ENCODE results near the gene P4HB. TPM values are rescaled to one million over a fixed set of nuclear protein-coding genes. Genes with fewer than 3 reads are reported as not detected.

Gene P4HB
- total RNA-seq = 1,000 to 10,000 TPM; 1,057 to 2,130 (median 1,556) TPM
- polyA plus RNA-seq = 1,000 to 10,000 TPM in 1 of 2 donors, 100 to 1,000 TPM in 1; 876 to 1,399 TPM

GRCh38 chr17:81859906-81860755, at the start of gene P4HB:
Gene P4HB, minus strand, starts transcription at chr17:81860535. Its CDS starts 64 bp downstream, at chr17:81860471.
- Histone ChIP-seq H3K9me3 (no peaks in the 10 kb centered on the region), H3K4me1 (peaks cover 6 to 42% (median 21%) of the 10 kb centered on the region in 3 donors), H3K27ac (peak within 1 kb of the TSS; percentile 95 to 98 (median 96)), H3K27me3 (no peaks in the 10 kb centered on the region), H3K4me3 (peak within 1 kb of the TSS; percentile 90 to 99 (median 98)), H3K36me3 (peaks cover 0 to 19% (median 15%) of the 10 kb centered on the region in 3 donors)
- intact Hi-C loops (cut with DNase I) = no loop called here
- FAIRE-seq = no peak
- DNase-seq = peak in 5 of 6 donors; percentile 35 to 99 (median 96)
- ATAC-seq = peak in 2 of 4 donors; percentile 60 to 73
- TF ChIP-seq CTCF (IDR thresholded peaks at IDR 0.05) = no peak
- WGBS, 2 donors = 0% methylated on average over 48 to 95 of the region's 95 CpGs

- no peak for FAIRE-seq
- H3K4me1 ChIP-seq = peaks cover 7 to 10% (median 10%) of the 10 kb centered on the region in 3 donors
- no peak overlapping the region for H3K27ac ChIP-seq
- no peak for DNase-seq
- ATAC-seq = no peak
- no peak for TF ChIP-seq CTCF (IDR thresholded peaks at IDR 0.05)
- no peaks in the 10 kb centered on the region for H3K27me3 ChIP-seq
- WGBS, 2 donors = 91 to 94% methylated on average over 12 of the region's 12 CpGs
- intact Hi-C loops (cut with DNase I) = no loop called here
- no peak overlapping the region for H3K4me3 ChIP-seq
- H3K9me3 ChIP-seq = no peaks in the 10 kb centered on the region
- H3K36me3 ChIP-seq = peaks cover 0 to 13% (median 10%) of the 10 kb centered on the region in 3 donors
Measured at GRCh38 chr17:81909231-81909630, 48.9 kb upstream of the P4HB start.

- H3K27me3 ChIP-seq = no peaks in the 10 kb centered on the region
- H3K36me3 ChIP-seq = peaks cover 0 to 9% (median 6%) of the 10 kb centered on the region in 3 donors
- DNase-seq = peak in 2 of 6 donors; percentile 34 to 69
- no peak for TF ChIP-seq CTCF (IDR thresholded peaks at IDR 0.05)
- no peak overlapping the region for H3K4me3 ChIP-seq
- ATAC-seq = no peak
- no peak for FAIRE-seq
- peaks cover 7 to 10% (median 10%) of the 10 kb centered on the region in 3 donors for H3K4me1 ChIP-seq
- WGBS, 2 donors = 87 to 90% methylated on average over 11 of the region's 11 CpGs
- no peak overlapping the region for H3K27ac ChIP-seq
- H3K9me3 ChIP-seq = no peaks in the 10 kb centered on the region
- intact Hi-C loops (cut with DNase I) = no loop called here
Measured at GRCh38 chr17:81908793-81909192, 48.5 kb upstream of the P4HB start.

DNA sequence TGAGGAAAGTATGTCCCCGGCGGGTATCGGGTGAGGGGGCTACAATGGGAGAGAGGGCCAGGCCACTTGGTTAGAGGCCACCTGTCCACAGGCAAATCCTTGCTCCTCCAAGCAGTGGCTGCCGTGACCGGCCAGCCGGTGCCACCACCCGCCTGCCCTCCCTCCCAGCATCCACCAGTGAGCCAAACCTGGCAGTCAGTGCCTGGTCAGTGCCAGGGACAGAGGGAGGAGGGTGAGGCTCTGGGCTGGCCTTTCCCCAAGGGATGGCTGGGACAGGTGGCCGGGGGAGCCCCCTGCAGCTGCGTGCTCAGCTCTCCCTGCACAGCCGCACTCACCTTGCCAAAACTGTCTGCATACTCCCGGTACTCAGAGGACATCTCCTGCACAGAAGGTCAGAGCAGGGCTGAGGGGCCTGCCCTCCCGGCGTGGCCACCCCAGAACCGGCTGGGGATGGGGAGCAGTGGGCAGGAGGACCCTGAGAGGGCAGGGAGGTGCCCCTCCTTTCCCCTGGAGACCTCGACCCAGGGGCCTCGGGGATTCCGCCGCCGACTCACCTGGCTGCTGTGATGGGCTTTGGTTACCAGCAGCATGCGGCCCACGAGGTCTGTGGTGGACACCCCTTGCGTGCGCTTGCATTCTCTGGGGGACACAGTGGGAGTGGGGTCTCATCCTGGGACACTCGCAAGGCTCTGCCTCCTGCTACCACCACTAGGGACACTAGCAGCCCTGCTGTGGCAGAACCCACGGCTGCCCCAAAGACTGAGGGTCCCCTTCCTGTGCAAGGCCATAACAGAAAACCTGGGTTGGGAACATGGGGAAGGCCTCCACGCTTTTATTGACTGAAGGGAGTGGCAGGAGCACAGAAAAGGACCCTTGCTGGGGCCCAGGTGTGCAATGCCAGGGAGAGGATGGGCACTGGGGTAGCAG, 47.1 kb upstream of the P4HB start:
- Histone ChIP-seq H3K4me3 (no peak overlapping the region), H3K4me1 (peaks cover 10% of the 10 kb centered on the region in 3 donors), H3K27me3 (no peaks in the 10 kb centered on the region), H3K9me3 (no peaks in the 10 kb centered on the region), H3K27ac (no peak overlapping the region), H3K36me3 (no peaks in the 10 kb centered on the region)
- FAIRE-seq (no peak), ATAC-seq (no peak), DNase-seq (peak in 3 of 6 donors; percentile 42 to 75 (median 56))
- WGBS, 2 donors = 92 to 94% methylated on average over 26 of the region's 26 CpGs
- no peak for TF ChIP-seq CTCF (IDR thresholded peaks at IDR 0.05)
- intact Hi-C loops (cut with DNase I) = no loop called here

Data from pancreas (tissue), 10 donors.